ENCODE measurements around the gene PIK3C2G. TPM values are rescaled to one million over a fixed set of nuclear protein-coding genes. Genes with fewer than 3 reads are reported as not detected.

The PIK3C2G gene
- polyA plus RNA-seq, 1 experiment: not detected

- ChIA-PET CTCF (no interaction called here), POLR2A (no interaction called here)
- no peak for TF ChIP-seq CTCF (IDR thresholded peaks at IDR 0.05; ENCODE audit: low read depth, low read length)
Measured at GRCh38 chr12:18411453-18411852, 150.1 kb downstream of the PIK3C2G start.

GRCh38 chr12:18414671-18415070 is 153.4 kb downstream of the PIK3C2G start:
- Histone ChIP-seq H3K27me3 (ENCODE audit: control insufficient read depth, insufficient read depth, low read length) (no peaks in the 10 kb centered on the region), H3K9me3 (ENCODE audit: control insufficient read depth, insufficient read depth, low read length) (no peaks in the 10 kb centered on the region), H3K27ac (ENCODE audit: low read depth, low read length) (no peak overlapping the region), H3K4me3 (ENCODE audit: low read depth, low read length) (no peak overlapping the region)
- POLR2A ChIA-PET: no interaction called here
- DNase-seq (ENCODE audit: low read depth, low spot score): no peak
- CTCF ChIA-PET: interaction anchor here (1.0 kb wide), 1 partner anchor 16 kb away, joined by 5 read pairs; no protein-coding TSS in a partner anchor
- no peak for TF ChIP-seq CTCF (IDR thresholded peaks at IDR 0.05; ENCODE audit: low read depth, low read length)

More at GRCh38 chr12:18411453-18411852, 150.1 kb downstream of the PIK3C2G start:
- Histone ChIP-seq H3K27ac (ENCODE audit: low read depth, low read length) (no peak overlapping the region), H3K4me3 (ENCODE audit: low read depth, low read length) (no peak overlapping the region), H3K9me3 (ENCODE audit: control insufficient read depth, insufficient read depth, low read length) (no peaks in the 10 kb centered on the region), H3K27me3 (ENCODE audit: control insufficient read depth, insufficient read depth, low read length) (no peaks in the 10 kb centered on the region)
- no peak for DNase-seq (ENCODE audit: low read depth, low spot score)

GRCh38 chr12:18415227-18415626 is 153.9 kb downstream of the PIK3C2G start:
- no peaks in the 10 kb centered on the region for H3K9me3 ChIP-seq (ENCODE audit: control insufficient read depth, insufficient read depth, low read length)
- no peak for TF ChIP-seq CTCF (IDR thresholded peaks at IDR 0.05; ENCODE audit: low read depth, low read length)
- H3K4me3 ChIP-seq (ENCODE audit: low read depth, low read length): no peak overlapping the region
- POLR2A ChIA-PET: no interaction called here
- no peak for DNase-seq (ENCODE audit: low read depth, low spot score)
- H3K27me3 ChIP-seq (ENCODE audit: control insufficient read depth, insufficient read depth, low read length): no peaks in the 10 kb centered on the region
- CTCF ChIA-PET: no interaction called here
- no peak overlapping the region for H3K27ac ChIP-seq (ENCODE audit: low read depth, low read length)

GRCh38 chr12:18416412-18416811 is 155.1 kb downstream of the PIK3C2G start:
- Histone ChIP-seq H3K27me3 (ENCODE audit: control insufficient read depth, insufficient read depth, low read length) (no peaks in the 10 kb centered on the region), H3K27ac (ENCODE audit: low read depth, low read length) (no peak overlapping the region), H3K4me3 (ENCODE audit: low read depth, low read length) (no peak overlapping the region), H3K9me3 (ENCODE audit: control insufficient read depth, insufficient read depth, low read length) (no peaks in the 10 kb centered on the region)
- DNase-seq (ENCODE audit: low read depth, low spot score): no peak
- no peak for TF ChIP-seq CTCF (IDR thresholded peaks at IDR 0.05; ENCODE audit: low read depth, low read length)
- ChIA-PET POLR2A (no interaction called here), CTCF (interaction anchor here (1.3 kb wide), 1 partner anchor 14 kb away, joined by 4 read pairs; no protein-coding TSS in a partner anchor)

GRCh38 chr12:18419311-18419710 is 158.0 kb downstream of the PIK3C2G start:
- no peak for TF ChIP-seq CTCF (IDR thresholded peaks at IDR 0.05; ENCODE audit: low read depth, low read length)
- H3K27me3 ChIP-seq (ENCODE audit: control insufficient read depth, insufficient read depth, low read length): no peaks in the 10 kb centered on the region
- no peak overlapping the region for H3K27ac ChIP-seq (ENCODE audit: low read depth, low read length)
- no peaks in the 10 kb centered on the region for H3K9me3 ChIP-seq (ENCODE audit: control insufficient read depth, insufficient read depth, low read length)
- no peak for DNase-seq (ENCODE audit: low read depth, low spot score)
- no peak overlapping the region for H3K4me3 ChIP-seq (ENCODE audit: low read depth, low read length)
- ChIA-PET POLR2A (no interaction called here), CTCF (interaction anchor here (0.5 kb wide), 1 partner anchor 12 kb away, joined by 3 read pairs; no protein-coding TSS in a partner anchor)
